Upper lobe of left lung (tissue), 6 donors: ENCODE data around the gene ZC3H18. TPM values are rescaled to one million over a fixed set of nuclear protein-coding genes. Genes with fewer than 3 reads are reported as not detected.

ENCODE experiments used
- ATAC-seq, 2 donors: fragments of 200-7000 bp; cut with Tn5 transposase; one replicate each; pipeline ENCODE4 v1.9.1; 2022; ENCODE audit warnings: mild to moderate bottlenecking in 2 of 2, moderate library complexity in 2 of 2; ENCODE audit not compliant: low FRiP score in 2 of 2
- DNase-seq, 2 donors: peaks; one replicate each; pipeline ENCODE4 v3.0.0-alpha.2; 2019 to 2020
- H3K27ac ChIP-seq, 4 donors: fragments of 200-600 bp; sonication (generic); one replicate each; pipeline ENCODE4 v1.5.1; 2016 to 2019
- H3K27me3 ChIP-seq, 4 donors: fragments of 200-600 bp; sonication (generic); one replicate each; pipeline ENCODE4 v1.5.1; 2017 to 2019
- H3K36me3 ChIP-seq, 4 donors: fragments of 200-600 bp; sonication (generic); one replicate each; pipeline ENCODE4 v1.5.1; 2016 to 2019
- H3K4me1 ChIP-seq, 4 donors: fragments of 200-600 bp; sonication (generic); one replicate each; pipeline ENCODE4 v1.5.1; 2018 to 2019
- H3K4me3 ChIP-seq, 4 donors: fragments of 200-600 bp; sonication (generic); one replicate each; pipeline ENCODE4 v1.5.1; 2017 to 2019; ENCODE audit warnings: mild to moderate bottlenecking in 2 of 4, moderate library complexity in 1 of 4
- H3K9me3 ChIP-seq, 4 donors: fragments of 200-600 bp; sonication (generic); one replicate each; pipeline ENCODE4 v1.5.1; 2018 to 2019
- CTCF ChIP-seq, 6 experiments: fragments of 450-650 bp in 4 of 6; fragments of 200-600 bp in 2 of 6; sonication (generic) in 2 of 6; IDR thresholded peaks; one replicate each; pipeline ENCODE4 v1.5.1; 2016 to 2019; ENCODE audit warnings: antibody characterized with exemption in 6 of 6
- EP300 ChIP-seq, 4 donors: sonication (generic); formaldehyde crosslinking; IDR thresholded peaks; one replicate each; pipeline ENCODE4 v1.5.1; 2017; ENCODE audit warnings: antibody characterized with exemption in 4 of 4, control low read depth in 2 of 4
- POLR2A ChIP-seq, 4 donors: fragments of 450-650 bp; IDR thresholded peaks; one replicate each; pipeline ENCODE4 v1.5.1; 2016 to 2017; ENCODE audit warnings: antibody characterized with exemption in 4 of 4, mild to moderate bottlenecking in 2 of 4
- POLR2AphosphoS5 ChIP-seq, 2 donors: sonication (generic); formaldehyde crosslinking; IDR thresholded peaks; one replicate each; pipeline ENCODE4 v1.5.1; 2017; ENCODE audit warnings: antibody characterized with exemption in 2 of 2
- WGBS, 2 donors: methylation state at CpG; one replicate each; pipeline ENCODE4 v1.1.5; 2017 to 2018; 5-methylcytosine and 5-hydroxymethylcytosine counted together
- total RNA-seq, 6 donors: library from RNA; depleted of rRNA in 4 of 6; stranded (reverse); fragments of >200 nt in 4 of 6; gene quantifications; one replicate each; pipeline versions ENCODE4 v1.1.0 to v1.2.1, GENCODE V29; 2016 to 2021
- donor health status: DM: no; HTN: no; CAD: no; lungs with moderate emphysema.
- donor health status: DM: no; HTN: yes; CAD: no; lungs with severe emphysema.

ZC3H18 gene
- total RNA-seq, 6 donors from 2014 or later = 22.0 to 74.4 (median 45.5) TPM

- DNase-seq = peak in 1 of 2 donors; percentile 81
- Histone ChIP-seq H3K27me3 (no peaks in the 10 kb centered on the region), H3K27ac (no peak overlapping the region), H3K9me3 (no peaks in the 10 kb centered on the region), H3K4me1 (peaks cover 8 to 37% (median 18%) of the 10 kb centered on the region in 4 donors), H3K36me3 (peaks cover 0 to 30% (median 15%) of the 10 kb centered on the region in 4 donors), H3K4me3 (no peak overlapping the region)
- TF ChIP-seq POLR2A (IDR thresholded peaks at IDR 0.05) (no peak), CTCF (IDR thresholded peaks at IDR 0.05) (no peak), EP300 (IDR thresholded peaks at IDR 0.05) (no peak), POLR2AphosphoS5 (IDR thresholded peaks at IDR 0.05) (no peak)
- no peak for ATAC-seq
- 89 to 94% methylated on average over 15 to 23 of the region's 23 CpGs for WGBS, 2 donors
These were observed 75.7 kb downstream of the ZC3H18 start for GRCh38 chr16:88645941-88646340.

- Histone ChIP-seq H3K4me1 (peaks cover 11 to 42% (median 23%) of the 10 kb centered on the region in 4 donors), H3K36me3 (peaks cover 0 to 30% (median 15%) of the 10 kb centered on the region in 4 donors), H3K27ac (no peak overlapping the region), H3K4me3 (no peak overlapping the region), H3K27me3 (no peaks in the 10 kb centered on the region), H3K9me3 (no peaks in the 10 kb centered on the region)
- TF ChIP-seq POLR2AphosphoS5 (IDR thresholded peaks at IDR 0.05) = no peak
- no peak for ATAC-seq
- 89 to 94% methylated on average over 17 to 27 of the region's 28 CpGs for WGBS, 2 donors
- peak in 1 of 2 donors; percentile 61 for DNase-seq
These were observed 76.3 kb downstream of the ZC3H18 start for GRCh38 chr16:88646345-88647034.

GRCh38 chr16:88647178-88648070 lies 77.2 kb downstream of the ZC3H18 start:
- DNase-seq (peak in 1 of 2 donors; percentile 76), ATAC-seq (no peak)
- 86 to 90% methylated on average over 7 to 19 of the region's 22 CpGs for WGBS, 2 donors
- Histone ChIP-seq H3K27me3 (no peaks in the 10 kb centered on the region), H3K4me3 (no peak overlapping the region), H3K27ac (no peak overlapping the region), H3K36me3 (peaks cover 0 to 30% (median 15%) of the 10 kb centered on the region in 4 donors), H3K4me1 (peaks cover 16 to 47% (median 28%) of the 10 kb centered on the region in 4 donors), H3K9me3 (no peaks in the 10 kb centered on the region)
- TF ChIP-seq EP300 (IDR thresholded peaks at IDR 0.05) (no peak), POLR2AphosphoS5 (IDR thresholded peaks at IDR 0.05) (no peak), CTCF (IDR thresholded peaks at IDR 0.05) (no peak), POLR2A (IDR thresholded peaks at IDR 0.05) (no peak)

GRCh38 chr16:88649195-88649923 lies 79.2 kb downstream of the ZC3H18 start:
- H3K4me3 ChIP-seq = peak overlapping the region; percentile 71 to 91 (median 86)

More at GRCh38 chr16:88649195-88649923, 79.2 kb downstream of the ZC3H18 start:
- peaks cover 0 to 29% (median 17%) of the 10 kb centered on the region in 4 donors for H3K36me3 ChIP-seq
- no peak for TF ChIP-seq POLR2A (IDR thresholded peaks at IDR 0.05)
- no peak for TF ChIP-seq CTCF (IDR thresholded peaks at IDR 0.05)
- no peak for TF ChIP-seq EP300 (IDR thresholded peaks at IDR 0.05)
- no peak for TF ChIP-seq POLR2AphosphoS5 (IDR thresholded peaks at IDR 0.05)
- H3K9me3 ChIP-seq = no peaks in the 10 kb centered on the region
- ATAC-seq (no peak), DNase-seq (peak in 1 of 2 donors; percentile 73)
- peaks cover 16 to 47% (median 28%) of the 10 kb centered on the region in 4 donors for H3K4me1 ChIP-seq
- H3K27ac ChIP-seq = peak overlapping the region; percentile 87 to 97 (median 92)
- WGBS, 2 donors = 76 to 87% methylated on average over 16 to 20 of the region's 20 CpGs
- H3K27me3 ChIP-seq = no peaks in the 10 kb centered on the region
